HG03064 (cell line): ENCODE results near the gene TRMT44.

Source experiments
- ATAC-seq: cut with Tn5 transposase; IDR thresholded peaks from one replicate; pipeline ENCODE4 v1.9.1; 2021; ENCODE audit warnings: low read depth; ENCODE audit not compliant: unreplicated experiment

TRMT44 gene

DNA sequence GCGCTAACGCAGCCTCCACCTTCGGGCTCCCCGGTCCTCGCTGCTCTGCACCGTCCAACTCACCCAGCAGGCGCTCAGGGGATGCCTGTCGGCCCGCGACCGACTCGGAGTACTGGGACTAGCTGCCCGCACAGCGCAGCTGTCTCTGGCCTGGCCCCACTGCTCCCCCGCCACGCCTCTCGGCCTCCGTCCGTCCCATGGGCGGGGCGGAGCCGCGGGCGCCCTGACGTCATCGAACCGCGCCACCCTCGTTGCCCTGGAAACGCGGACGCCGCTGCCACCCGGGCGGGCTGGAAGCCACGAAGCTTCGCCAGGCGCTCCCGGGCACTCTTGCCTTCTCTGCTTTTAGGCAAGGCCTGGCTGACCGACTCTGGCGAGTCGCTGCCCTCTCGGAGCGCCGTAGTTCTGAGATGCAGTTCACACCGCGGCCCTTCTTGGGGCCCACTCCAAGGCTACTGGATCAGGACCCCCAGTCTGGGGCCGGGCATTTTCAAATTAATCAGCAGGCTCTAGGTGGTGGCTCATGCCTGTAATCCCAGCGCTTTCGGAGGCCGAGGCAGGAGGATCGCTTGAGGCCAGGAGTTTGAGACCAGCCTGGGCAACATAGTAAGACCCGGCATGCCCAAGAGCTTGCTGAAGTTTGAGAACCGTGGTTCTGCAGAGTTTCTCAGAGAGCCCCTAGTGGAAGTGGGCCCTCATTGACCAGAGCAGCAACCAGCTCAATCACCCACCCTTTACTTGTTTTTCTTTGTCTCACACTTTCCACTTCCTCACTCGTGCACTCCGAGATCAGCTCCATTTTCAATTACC lies 12.1 kb upstream of the TRMT44 start:
- ATAC-seq, result peak; percentile 95

DNA sequence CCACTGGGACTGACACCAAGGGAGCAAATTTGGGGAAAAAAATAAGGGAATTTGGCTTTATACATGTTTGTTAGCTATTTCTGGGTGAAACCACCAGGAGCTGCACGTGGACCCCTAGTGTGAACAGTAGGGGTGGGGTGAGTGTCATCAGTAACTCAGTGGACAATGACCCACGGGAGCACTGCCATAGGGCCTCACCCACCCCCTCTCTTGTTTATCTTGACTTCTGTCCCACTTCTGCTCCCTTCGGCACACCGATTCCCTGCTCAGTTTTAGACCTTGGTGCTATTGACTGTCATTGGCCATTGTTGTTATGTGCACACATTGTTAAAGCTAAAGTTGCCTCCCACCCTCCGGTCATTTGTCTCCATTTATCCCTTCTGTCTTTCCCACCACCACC lies 9.0 kb upstream of the TRMT44 start:
- ATAC-seq, result no peak

DNA sequence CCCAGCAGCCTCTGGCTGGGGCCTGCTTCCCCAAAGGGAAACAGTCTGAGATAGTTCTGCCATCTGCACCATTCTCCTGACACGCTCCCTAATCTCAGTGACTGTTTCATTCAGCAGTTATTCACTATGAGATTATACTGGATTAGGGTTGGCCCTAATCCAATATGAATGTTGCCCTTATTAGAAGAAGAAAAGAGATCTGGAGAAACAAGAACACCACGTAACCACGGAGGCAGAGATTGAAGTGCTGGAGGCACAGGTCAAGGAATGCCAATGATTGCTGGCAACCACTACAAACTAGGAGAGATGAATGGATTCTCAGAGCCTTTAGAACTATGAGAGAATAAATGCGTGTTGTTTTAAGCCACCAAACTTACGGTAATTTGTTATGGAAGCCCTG lies 7.4 kb upstream of the TRMT44 start:
- no peak for ATAC-seq

DNA sequence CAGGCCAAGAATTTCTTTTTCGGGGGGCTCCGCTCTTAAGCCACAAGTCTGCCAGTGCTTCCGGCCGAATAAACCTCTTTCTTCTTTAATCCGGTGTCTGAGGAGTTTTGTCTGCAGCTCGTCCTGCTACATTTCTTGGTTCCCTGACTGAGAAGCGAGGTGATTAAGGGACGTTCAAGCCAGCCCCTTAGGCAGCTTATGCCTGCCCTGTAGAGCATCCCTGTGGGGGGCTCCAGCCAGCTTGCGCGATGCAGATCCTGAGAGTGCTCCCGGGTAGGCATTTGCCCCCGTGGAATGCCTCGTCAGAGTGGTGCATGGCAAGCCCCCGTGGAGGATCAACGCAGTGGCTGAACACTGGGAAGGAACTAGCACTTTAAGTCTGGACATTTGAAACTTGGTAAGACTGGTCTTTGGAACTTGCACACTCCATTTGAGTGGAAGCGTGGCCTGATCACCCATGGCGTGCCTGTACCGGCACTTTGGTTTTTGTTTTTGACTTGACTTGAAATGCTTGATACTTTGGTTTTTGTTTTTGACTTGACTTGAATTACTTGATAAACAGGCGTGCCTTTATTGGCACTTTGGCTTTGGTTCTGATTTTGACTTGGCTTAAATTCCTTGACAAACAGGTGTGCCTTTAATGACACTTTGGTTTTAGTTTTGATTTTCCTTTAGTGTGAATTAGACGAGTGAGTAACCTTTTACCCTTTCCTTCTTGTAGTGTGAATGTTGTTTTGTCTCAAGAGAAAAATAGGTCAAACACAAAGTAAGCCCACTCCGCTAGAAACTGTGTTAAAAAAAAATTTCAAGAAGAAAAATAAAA lies 6.1 kb upstream of the TRMT44 start:
- no peak for ATAC-seq

DNA sequence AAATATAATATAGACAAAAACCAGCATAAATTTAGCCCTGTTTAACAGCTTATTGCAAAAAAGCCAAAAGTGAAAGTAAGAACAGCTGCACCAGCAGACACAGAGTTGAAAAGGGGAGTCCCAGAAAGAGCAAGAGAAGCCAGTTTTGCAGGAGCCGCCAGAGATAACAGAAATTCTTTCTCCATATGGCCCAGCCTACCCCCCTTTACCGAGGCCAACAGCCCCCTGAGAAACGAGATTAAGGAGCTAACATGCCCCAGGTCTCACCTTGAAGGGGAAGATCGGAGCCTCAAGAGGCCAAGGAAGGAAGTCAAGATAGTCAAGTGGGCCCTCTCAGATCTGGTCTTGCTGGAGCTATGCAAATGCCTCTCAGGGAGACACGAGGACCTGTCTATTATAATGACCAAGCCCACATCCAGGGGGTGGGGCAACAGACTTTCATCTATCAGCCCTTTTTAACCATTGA lies 4.9 kb upstream of the TRMT44 start:
- peak; percentile 47 for ATAC-seq

DNA sequence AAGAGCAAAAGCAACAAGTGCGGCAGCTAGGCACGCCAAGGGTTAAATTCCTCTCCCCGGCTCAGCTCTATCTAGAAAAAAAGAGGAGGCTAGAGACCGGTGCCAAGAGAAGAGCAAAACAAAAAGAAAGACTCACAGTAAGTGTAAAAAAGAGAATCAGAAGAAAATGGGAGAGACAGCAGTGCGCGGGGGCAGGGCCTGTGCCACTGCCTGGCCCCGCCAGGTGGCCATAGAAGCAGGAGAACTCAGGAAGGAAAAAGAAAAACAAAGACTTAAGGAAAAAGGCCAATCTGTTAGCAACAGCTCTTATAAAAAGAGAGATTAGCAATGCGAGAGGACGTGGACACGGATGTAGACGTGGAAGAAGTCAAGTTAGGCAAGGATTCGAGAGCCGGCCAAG lies 3.3 kb upstream of the TRMT44 start:
- no peak for ATAC-seq

DNA sequence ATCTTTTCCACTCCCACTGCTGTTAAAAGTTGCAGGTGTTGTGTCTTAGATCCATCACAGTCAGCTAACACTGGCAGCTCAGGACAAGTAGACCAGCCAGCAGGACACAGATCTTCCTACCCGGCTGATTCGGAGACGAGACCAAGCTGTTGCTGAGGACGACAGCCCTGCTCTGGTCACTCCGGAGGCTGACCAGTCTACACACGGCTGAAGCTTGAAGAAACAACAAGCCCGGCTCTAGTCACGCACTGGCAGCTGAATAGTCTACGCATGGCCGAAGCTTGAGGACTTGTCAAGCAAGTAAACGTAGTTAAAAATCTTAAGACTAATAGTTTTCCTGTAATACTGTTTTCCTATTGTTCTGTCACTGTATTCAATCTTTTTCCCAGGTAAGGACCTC lies 1.8 kb upstream of the TRMT44 start:
- ATAC-seq, result no peak

DNA sequence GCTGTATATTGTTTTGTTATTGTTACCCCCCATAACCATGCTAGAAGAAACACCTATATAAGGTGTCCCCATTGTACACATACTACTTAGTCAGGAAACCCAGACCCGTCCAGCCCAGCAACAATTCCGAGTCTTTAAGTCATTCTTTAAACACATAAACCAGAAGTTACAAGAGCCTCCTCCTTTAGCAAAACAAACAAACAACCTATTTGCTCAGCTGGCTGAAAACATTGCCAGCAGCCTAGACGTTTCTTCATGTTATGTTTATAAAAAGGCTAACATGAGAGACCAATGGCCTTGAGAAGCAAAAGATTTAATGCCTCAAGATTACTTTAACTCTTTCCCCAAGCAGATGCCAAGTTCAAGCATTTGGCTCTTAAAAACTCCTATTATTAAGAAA lies 1.4 kb upstream of the TRMT44 start:
- ATAC-seq, result no peak

DNA sequence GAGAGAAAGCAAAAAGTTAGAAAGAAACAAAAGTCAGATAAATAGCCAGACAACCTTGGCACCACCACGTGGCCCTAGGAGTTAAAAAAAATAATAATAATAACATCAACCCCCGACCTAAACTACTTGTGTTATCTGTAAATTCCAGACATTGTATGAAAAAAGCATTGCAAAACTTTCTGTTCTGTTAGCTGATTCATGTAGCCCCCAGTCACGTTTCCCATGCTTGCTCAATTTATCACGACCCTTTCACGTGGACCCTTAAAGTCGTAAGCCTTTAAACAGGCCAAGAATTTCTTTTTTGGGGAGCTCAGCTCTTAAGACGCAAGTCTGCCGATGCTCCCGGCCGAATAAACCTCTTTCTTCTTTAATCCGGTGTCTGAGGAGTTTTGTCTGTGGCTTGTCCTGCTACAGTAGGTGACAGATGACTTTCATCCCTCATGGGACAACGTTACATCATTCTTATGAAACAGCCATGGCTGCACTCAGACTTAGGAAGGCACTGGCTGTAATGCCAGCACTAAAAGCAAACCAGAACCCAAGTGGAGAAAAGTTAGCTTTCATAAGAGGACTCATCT lies 574 bp upstream of the TRMT44 start:
- ATAC-seq, result peak; percentile 23

DNA sequence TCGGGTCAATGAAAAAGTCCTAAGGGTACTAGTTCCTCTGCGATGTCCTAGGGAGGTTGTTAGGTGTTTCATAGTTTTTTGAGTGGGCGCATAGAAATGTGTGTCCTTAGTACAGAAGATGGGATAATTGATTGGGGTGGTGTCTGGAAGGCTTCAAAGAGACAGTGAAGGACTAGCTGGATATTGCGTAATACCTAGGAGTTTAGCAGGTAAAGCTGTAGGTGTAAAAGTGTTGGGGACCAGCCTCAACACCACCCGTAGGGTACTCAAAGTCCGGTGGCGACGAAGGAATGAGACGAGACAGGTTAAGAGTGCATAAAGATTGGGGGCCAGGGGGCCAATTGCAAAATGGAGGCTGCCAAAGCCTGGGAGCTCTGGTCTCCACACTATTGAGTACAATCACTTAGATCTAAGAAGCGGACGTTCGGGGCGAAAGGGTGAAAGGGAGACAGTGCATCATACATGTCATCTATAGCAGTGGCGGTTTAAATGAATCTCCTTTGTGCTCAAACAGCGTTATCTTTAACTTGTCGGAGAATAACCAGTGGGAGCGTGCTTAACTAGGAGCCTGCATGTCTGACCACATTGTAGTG lies 1.0 kb downstream of the TRMT44 start:
- ATAC-seq, result no peak

DNA sequence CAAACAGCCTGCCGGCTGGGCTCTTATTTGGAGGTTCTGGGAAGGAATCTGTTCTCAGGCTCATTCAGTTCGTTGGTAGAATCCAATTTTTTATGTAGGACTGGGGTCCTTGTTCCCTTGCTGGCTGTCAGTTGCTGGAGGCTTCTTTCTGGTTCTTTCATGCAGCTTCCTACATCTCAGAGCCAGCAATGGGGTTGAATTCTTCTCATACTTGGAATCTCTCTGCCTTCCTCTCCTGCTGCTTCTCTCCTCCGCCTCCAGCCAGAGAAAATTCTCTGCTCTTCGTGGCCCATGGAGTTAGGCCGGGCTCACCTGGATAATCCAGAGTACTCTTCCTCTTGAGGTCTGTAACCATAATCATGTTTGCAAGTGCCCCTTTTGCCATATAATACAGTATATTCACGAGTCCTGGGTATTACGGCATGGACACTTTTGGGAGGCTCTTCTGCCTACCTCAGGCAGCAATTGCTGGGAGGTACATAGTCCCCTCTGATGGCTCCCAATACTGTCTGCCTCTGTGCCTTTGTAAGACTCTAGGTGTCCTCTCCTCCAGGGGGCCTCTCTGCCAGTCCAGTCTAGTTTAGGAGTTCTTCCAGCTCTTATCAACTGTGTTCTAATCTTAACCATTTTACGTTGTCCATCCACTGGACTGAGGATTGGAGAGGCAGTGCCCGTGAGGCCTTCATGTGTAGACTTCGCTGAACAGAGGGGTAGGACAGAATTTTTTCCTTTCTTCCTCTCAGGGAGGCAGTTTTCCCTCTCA lies 2.2 kb downstream of the TRMT44 start:
- no peak for ATAC-seq

DNA sequence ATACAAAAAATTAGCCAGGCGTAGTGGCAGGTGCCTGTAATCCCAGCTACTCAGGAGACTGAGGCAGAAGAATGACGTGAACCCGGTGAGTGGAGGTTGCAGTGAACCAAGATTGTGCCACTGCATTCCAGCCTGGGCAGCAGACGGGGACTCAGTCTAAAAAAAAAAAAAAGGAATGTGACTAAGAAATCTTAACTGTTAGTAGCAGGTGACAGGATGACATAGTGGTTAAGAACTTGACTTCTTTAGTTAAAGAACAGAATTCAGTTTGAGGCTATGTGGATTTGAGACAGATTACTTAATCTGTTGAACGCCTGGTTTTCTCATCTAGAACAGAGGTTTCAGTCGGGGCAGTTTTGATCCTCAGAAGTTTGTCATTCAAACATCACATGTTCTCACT lies 3.2 kb downstream of the TRMT44 start:
- ATAC-seq, result no peak

DNA sequence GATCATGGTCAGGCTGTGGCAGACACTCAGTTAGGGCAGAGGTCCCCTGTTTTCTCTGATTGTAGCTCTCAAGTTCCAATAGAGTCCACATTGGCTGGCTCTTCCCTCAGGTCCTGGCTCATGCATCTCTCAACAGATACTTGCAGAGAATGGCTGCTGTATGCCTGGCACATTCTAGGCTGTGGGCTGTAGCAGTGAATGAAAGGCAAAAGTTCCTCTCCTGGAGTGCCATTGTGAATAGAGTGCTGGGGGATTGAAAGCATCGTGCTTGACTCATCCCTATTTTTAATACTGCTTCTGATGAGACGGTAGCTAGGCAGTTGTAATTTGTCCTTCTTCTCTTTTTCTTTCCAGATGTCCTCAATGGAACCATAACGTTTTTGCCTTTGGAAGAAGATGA lies 5.5 kb downstream of the TRMT44 start:
- ATAC-seq, result no peak

DNA sequence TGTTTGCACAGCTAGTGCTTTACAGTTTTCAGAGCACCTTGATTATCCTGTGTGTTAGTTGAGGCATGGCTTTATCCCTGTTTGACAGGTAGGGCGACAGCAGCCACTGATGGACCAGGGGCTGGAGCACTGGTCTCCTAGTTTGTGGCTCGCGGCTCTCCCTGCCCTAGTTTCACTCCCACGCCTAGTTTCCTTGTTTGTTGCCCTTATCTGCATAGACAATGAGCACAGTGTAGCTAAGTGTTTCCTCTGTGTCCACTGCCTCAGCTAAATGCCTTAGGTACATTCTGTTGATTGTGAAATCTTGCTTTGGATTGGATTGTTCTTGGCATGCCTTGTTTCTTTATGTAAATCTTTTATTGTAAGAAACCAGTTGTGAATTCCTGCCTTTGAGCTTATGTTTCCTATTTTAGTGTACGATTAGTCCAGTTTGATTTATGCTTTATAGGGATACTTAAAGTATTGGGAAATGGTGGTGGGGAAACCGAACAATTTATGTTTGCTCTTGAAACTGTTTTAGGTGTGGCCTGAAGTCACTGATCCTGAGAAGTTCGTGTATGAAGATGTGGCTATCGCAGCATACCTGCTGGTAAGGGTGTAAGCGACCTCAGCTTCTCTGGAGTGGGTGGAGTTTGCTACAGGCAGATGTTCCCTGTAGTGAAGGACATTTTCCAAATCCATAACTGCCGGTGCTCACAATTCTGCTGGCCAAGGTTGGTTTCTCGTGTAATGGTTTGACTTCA lies 11.0 kb downstream of the TRMT44 start:
- ATAC-seq, result no peak

DNA sequence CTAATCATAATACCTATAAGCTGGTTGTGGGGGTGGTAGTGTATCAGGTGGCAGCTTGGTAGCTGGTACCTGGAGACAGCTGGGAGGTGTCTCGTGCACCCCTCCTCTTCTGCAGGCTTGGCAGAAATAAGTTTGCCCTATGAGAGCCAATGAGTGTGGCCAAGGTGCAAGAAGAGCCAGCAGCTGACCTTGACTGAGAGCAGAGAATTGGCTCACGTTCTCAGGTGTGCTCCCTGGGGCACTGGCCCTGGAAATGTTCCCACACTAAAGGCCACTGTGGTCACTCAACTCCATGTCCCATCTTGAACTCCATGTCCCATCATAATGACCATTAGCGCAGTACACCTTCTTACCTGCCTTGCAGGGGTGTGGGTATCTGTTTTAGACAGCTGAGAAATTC lies 13.4 kb downstream of the TRMT44 start:
- ATAC-seq, result no peak

DNA sequence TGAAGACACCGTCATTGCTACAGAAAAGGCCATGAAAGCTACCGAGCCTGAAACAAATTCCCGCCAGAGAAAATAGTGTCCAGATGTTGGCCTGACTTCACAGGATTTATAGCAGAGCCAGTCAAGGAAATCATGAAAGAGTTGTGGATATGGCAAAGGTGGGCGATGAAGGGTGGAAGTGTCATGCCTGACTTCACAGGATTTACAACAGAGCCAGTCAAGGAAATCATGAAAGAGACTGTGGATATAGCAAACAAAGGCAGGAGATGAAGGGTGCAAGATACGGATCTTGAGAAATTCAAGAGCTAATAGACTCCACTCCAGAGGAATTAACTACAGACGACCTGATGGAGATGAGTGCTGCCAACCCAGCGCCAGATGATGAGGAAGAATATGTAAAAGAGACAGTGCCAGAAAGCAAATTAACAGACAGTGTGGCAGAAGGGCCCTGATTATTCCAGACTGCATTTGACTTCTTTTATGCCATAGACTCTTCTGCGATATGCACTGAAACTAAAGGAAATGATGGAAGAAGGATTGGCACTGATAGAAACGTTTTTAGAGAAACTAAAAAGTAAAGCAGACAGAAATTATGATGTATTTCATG lies 17.2 kb downstream of the TRMT44 start:
- ATAC-seq, result no peak

DNA sequence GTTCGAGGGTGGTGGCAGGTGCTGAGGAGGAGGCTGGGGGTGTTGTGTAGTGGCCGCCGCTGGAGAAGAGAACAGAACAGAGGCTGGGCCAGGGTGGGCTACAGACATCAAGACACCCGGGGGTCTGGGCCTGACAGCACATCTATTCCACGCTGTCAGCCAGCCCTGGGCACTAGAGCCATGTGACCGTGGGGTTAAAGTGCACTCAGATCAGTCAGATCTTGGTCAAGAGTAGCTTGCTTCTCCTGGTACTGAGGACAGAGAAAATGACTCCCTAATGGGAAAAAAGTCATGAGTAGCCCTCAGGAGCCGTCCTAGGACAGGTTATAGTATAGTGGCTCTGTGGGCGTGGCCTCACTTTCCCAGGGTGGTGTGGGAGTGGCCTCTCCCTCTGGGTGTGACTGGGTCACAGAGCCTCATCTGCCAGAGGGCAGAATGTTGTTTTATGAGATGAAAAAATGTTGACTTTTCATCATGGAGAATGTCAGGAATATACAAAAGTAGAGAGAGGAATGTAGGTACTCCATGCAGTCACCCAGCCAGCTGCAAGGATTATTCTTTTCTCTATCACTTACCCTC lies 19.4 kb downstream of the TRMT44 start:
- no peak for ATAC-seq

DNA sequence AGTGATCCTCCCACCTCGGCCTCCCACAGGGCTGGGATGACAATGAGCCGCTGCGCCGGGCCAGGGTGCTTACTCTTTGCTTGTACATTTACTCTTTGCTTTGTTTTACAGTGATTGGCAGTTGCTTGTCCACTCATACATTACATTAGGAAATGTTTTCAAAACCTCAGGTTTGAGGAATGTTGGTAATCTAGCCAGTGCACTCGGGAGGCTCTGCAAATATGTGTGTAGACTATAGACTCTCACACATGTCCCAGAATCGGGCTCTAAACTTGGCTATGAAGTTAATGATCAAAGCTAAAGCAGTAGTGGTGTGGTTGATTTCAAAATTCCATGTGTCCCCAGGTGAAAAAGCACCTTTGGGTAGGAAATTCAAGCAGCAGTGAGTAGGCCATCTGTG lies 20.5 kb downstream of the TRMT44 start:
- no peak for ATAC-seq

DNA sequence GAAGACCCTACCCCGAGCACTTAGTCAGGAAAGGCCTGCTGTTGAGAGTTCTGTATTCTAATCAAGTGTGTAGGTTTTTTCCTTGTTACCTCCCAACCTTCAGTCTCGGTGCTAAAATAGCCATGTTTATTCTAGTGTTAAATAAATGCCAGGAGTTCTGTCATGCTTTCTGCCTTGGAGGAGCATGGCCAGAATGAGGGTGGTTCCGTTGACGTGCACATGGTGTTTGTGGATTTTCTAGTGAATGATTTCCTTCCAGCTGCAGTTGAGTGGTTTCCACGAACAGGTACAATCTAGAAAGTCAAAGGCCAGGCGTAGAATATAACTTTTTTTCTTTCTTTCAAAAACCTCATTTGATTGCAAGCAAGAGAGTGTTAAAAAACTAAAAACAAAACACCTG lies 21.0 kb downstream of the TRMT44 start:
- ATAC-seq, result no peak
